WTC11 (cell line): ENCODE measurements around the gene RHPN2. TPM values are rescaled to one million over a fixed set of nuclear protein-coding genes. Genes with fewer than 3 reads are reported as not detected.

Experiments
- ATAC-seq: fragments of 200-7000 bp; cut with Tn5 transposase; 2 replicates; pipeline ENCODE4 v1.10.0; 2021; ENCODE audit warnings: mild to moderate bottlenecking, moderate library complexity
- CTCF ChIA-PET: fragments of 300-600 bp; sonication (Branson Sonifier 250); formaldehyde crosslinking; loops from one replicate; lab custom pipeline; 2021; ENCODE audit warnings: antibody characterized with exemption; lab: Charles Lee
- POLR2A ChIA-PET: fragments of 350-600 bp; sonication (Branson Sonifier 250); formaldehyde crosslinking; loops from one replicate; lab custom pipeline; 2021; ENCODE audit warnings: antibody characterized with exemption; lab: Charles Lee
- DNase-seq: peaks from one replicate; pipeline ENCODE4 v3.0.0; 2021; ENCODE audit warnings: low spot score
- H3K27ac Mint-ChIP-seq: 2 replicates; pipeline ENCODE4 v1.8.0; 2021; ENCODE audit warnings: mixed read lengths
- H3K27me3 Mint-ChIP-seq: 2 replicates; pipeline ENCODE4 v1.8.0; 2021; ENCODE audit warnings: low read depth, mild to moderate bottlenecking, moderate library complexity, mixed read lengths
- H3K36me3 Mint-ChIP-seq: 2 replicates; pipeline ENCODE4 v1.8.0; 2021; ENCODE audit warnings: mixed read lengths
- H3K4me1 Mint-ChIP-seq: 2 replicates; pipeline ENCODE4 v1.8.0; 2022; ENCODE audit warnings: mixed read lengths
- H3K4me3 Mint-ChIP-seq: 2 replicates; pipeline ENCODE4 v1.8.0; 2021; ENCODE audit warnings: mild to moderate bottlenecking, moderate library complexity, mixed read lengths
- H3K9me3 Mint-ChIP-seq: 2 replicates; pipeline ENCODE4 v1.8.0; 2021; ENCODE audit warnings: mixed read lengths
- CDX4 ChIP-seq: fragments of 250-450 bp; sonication (Bioruptor Pico); IDR thresholded peaks from 2 replicates; pipeline ENCODE4 v1.9.0; 2021; ENCODE audit warnings: moderate library complexity, mild to moderate bottlenecking, inconsistent platforms, borderline replicate concordance
- FOXJ3 ChIP-seq: sonication (generic); formaldehyde crosslinking; IDR thresholded peaks from 2 replicates; pipeline ENCODE4 v1.9.0; 2021; ENCODE audit warnings: missing genetic modification reagents, mild to moderate bottlenecking, borderline replicate concordance
- GABPB1 ChIP-seq: sonication (generic); formaldehyde crosslinking; IDR thresholded peaks from 2 replicates; pipeline ENCODE4 v1.8.1; 2023; ENCODE audit warnings: mild to moderate bottlenecking, missing genetic modification reagents
- JUN ChIP-seq: sonication (generic); formaldehyde crosslinking; IDR thresholded peaks from 2 replicates; pipeline ENCODE4 v1.8.0; 2023; ENCODE audit warnings: mild to moderate bottlenecking, missing genetic modification reagents
- MXD4 ChIP-seq: fragments of 250-450 bp; sonication (Bioruptor Pico); IDR thresholded peaks from 2 replicates; pipeline ENCODE4 v1.8.0; 2021; ENCODE audit warnings: mild to moderate bottlenecking, moderate library complexity, borderline replicate concordance
- NFYB ChIP-seq: sonication (generic); formaldehyde crosslinking; conservative IDR thresholded peaks from 2 replicates; pipeline ENCODE4 v1.8.0; 2022; ENCODE audit warnings: low read depth, missing genetic modification reagents
- OVOL2 ChIP-seq: fragments of 250-450 bp; sonication (Bioruptor Pico); IDR thresholded peaks from 2 replicates; pipeline ENCODE4 v1.9.0; 2021; ENCODE audit warnings: mild to moderate bottlenecking, borderline replicate concordance
- RELA ChIP-seq: sonication (generic); formaldehyde crosslinking; IDR thresholded peaks from 2 replicates; pipeline ENCODE4 v1.8.1; 2022; ENCODE audit warnings: missing genetic modification reagents, mild to moderate bottlenecking, borderline replicate concordance
- TP53 ChIP-seq: sonication (generic); formaldehyde crosslinking; IDR thresholded peaks from 2 replicates; pipeline ENCODE4 v1.8.1; 2023; ENCODE audit warnings: mild to moderate bottlenecking, missing genetic modification reagents
- ZSCAN18 ChIP-seq: fragments of 250-450 bp; sonication (Bioruptor Pico); IDR thresholded peaks from 2 replicates; pipeline ENCODE4 v2.1.2; 2022; ENCODE audit warnings: mild to moderate bottlenecking, moderate library complexity
- total RNA-seq: library from RNA; stranded (reverse); gene quantifications from 3 replicates; pipeline ENCODE4 v1.2.3, GENCODE V29; 2021
- TF ChIP-seq, protein P1 (sequence below): sonication (generic); formaldehyde crosslinking; conservative IDR thresholded peaks from 2 replicates; pipeline ENCODE4 v1.8.1; 2023; ENCODE audit warnings: mild to moderate bottlenecking, low read depth, missing genetic modification reagents, moderate library complexity
- TF ChIP-seq, protein P2 (sequence below): sonication (generic); formaldehyde crosslinking; IDR thresholded peaks from 2 replicates; pipeline ENCODE4 v1.8.1; 2022; ENCODE audit warnings: mild to moderate bottlenecking, moderate library complexity, missing genetic modification reagents
- TF ChIP-seq, protein P3 (sequence below): sonication (generic); formaldehyde crosslinking; IDR thresholded peaks from 2 replicates; pipeline ENCODE4 v1.8.1; 2022; ENCODE audit warnings: missing genetic modification reagents, borderline replicate concordance
- TF ChIP-seq, protein P4 (sequence below): fragments of 250-450 bp; sonication (Bioruptor Pico); IDR thresholded peaks from 2 replicates; pipeline ENCODE4 v1.9.0; 2021; ENCODE audit warnings: mild to moderate bottlenecking
- TF ChIP-seq, protein P5 (sequence below): sonication (generic); formaldehyde crosslinking; IDR thresholded peaks from 2 replicates; pipeline ENCODE4 v1.8.0; 2022; ENCODE audit warnings: missing genetic modification reagents

RHPN2 gene
- total RNA-seq, 1 experiment from 2014 or later, result 21.1 TPM

DNA sequence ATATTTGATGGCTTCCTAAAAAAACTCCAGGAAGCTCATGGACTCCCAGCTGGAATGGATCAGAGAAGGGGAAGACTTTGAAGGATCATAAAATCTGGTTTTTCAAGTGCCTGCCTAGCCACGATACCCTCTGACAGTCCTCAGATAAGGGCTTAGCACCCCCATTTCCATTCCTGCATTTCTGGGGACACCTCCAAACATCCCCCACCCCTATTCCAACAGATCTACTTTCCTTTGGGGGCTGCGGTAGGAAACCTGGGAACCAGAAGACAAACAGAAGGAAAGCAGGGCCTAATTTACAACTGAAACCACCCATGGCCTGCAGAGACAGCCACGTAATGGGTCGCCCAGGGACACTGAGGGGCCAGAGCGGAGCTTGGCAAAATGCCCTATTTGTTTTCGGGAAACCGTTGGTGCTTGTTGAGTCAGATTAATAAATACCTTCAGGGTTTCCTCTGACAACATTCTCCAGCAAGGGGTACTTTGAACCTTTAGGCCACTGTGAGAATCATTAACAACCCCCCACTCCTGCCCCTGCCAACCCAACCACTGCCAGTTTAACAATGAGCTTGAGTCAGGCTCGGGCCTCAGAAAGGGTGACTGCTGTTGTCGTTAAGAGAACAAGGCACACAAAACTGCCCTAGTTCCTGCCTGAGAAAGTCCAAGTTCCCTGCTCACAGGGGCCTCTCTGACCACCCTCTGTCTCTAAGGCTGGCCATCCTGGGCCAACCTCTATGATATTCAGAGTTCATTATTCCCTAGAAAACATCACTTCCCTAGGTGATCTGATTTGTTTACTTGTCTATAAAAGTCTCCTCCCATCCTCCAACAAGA is 23.5 kb downstream of the RHPN2 start:
- no peaks in the 10 kb centered on the region for H3K27me3 Mint-ChIP-seq
- H3K4me3 Mint-ChIP-seq, result no peak overlapping the region
- DNase-seq (no peak), ATAC-seq (no peak)
- POLR2A ChIA-PET, result interaction anchor here (1.0 kb wide), 1 partner anchor 11 kb away, joined by 6 read pairs; no protein-coding TSS in a partner anchor
- CTCF ChIA-PET, result interaction anchor here (1.6 kb wide), 1 partner anchor 19 kb away, joined by 5 read pairs; no protein-coding TSS in a partner anchor
- peak overlapping the region; percentile 73 for H3K27ac Mint-ChIP-seq
- peaks cover 12% of the 10 kb centered on the region for H3K4me1 Mint-ChIP-seq
- peaks cover 8% of the 10 kb centered on the region for H3K9me3 Mint-ChIP-seq
- peaks cover 21% of the 10 kb centered on the region for H3K36me3 Mint-ChIP-seq
- peak; percentile 80 for TF ChIP-seq GABPB1
- TF ChIP-seq, protein P1, sequence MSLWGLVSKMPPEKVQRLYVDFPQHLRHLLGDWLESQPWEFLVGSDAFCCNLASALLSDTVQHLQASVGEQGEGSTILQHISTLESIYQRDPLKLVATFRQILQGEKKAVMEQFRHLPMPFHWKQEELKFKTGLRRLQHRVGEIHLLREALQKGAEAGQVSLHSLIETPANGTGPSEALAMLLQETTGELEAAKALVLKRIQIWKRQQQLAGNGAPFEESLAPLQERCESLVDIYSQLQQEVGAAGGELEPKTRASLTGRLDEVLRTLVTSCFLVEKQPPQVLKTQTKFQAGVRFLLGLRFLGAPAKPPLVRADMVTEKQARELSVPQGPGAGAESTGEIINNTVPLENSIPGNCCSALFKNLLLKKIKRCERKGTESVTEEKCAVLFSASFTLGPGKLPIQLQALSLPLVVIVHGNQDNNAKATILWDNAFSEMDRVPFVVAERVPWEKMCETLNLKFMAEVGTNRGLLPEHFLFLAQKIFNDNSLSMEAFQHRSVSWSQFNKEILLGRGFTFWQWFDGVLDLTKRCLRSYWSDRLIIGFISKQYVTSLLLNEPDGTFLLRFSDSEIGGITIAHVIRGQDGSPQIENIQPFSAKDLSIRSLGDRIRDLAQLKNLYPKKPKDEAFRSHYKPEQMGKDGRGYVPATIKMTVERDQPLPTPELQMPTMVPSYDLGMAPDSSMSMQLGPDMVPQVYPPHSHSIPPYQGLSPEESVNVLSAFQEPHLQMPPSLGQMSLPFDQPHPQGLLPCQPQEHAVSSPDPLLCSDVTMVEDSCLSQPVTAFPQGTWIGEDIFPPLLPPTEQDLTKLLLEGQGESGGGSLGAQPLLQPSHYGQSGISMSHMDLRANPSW (CRISPR knock-in tag), result no peak

DNA sequence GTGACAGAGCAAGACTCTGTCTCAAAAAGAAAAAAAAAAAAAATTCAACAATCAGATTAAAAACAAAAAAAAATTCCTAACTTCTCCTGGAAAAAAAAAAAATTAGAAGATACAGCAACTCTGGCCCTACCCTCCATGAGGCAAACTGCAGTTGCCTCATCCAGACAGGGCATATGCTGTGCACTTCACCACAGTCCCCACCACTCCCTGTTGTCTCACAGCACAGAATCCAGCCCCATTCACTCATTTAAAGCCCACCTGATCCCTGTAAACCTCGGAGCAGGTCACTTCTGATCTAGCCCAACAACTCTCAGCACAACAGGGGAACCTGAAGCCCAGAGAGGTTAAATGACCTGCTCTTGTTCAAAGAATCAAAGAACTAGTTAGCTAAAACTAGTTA is 24.9 kb downstream of the RHPN2 start:
- Mint-ChIP-seq H3K4me3 (no peak overlapping the region), H3K27me3 (no peaks in the 10 kb centered on the region), H3K36me3 (peaks cover 27% of the 10 kb centered on the region), H3K9me3 (peaks cover 8% of the 10 kb centered on the region), H3K27ac (peak overlapping the region; percentile 1; the same call in 1 of the 2 replicates), H3K4me1 (peaks cover 12% of the 10 kb centered on the region)
- ATAC-seq (no peak), DNase-seq (no peak)
- CTCF ChIA-PET, result interaction anchor here (0.6 to 0.7 kb wide), 2 partner anchors 43 to 323 kb away, joined by 3 to 4 read pairs; no protein-coding TSS in a partner anchor
- POLR2A ChIA-PET, result no interaction called here
- TF ChIP-seq NFYB (CRISPR knock-in tag), result no peak
- TF ChIP-seq, protein P2, sequence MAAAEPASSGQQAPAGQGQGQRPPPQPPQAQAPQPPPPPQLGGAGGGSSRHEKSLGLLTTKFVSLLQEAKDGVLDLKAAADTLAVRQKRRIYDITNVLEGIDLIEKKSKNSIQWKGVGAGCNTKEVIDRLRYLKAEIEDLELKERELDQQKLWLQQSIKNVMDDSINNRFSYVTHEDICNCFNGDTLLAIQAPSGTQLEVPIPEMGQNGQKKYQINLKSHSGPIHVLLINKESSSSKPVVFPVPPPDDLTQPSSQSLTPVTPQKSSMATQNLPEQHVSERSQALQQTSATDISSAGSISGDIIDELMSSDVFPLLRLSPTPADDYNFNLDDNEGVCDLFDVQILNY, result no peak
- TF ChIP-seq, protein P3, sequence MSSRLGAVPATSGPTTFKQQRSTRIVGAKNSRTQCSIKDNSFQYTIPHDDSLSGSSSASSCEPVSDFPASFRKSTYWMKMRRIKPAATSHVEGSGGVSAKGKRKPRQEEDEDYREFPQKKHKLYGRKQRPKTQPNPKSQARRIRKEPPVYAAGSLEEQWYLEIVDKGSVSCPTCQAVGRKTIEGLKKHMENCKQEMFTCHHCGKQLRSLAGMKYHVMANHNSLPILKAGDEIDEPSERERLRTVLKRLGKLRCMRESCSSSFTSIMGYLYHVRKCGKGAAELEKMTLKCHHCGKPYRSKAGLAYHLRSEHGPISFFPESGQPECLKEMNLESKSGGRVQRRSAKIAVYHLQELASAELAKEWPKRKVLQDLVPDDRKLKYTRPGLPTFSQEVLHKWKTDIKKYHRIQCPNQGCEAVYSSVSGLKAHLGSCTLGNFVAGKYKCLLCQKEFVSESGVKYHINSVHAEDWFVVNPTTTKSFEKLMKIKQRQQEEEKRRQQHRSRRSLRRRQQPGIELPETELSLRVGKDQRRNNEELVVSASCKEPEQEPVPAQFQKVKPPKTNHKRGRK, result no peak
- TF ChIP-seq MXD4, result no peak
- no peak for TF ChIP-seq OVOL2 (CRISPR knock-in tag)
- TF ChIP-seq, protein P1 (CRISPR knock-in tag), result no peak
- no peak for TF ChIP-seq FOXJ3 (CRISPR knock-in tag)
- TF ChIP-seq, protein P4, sequence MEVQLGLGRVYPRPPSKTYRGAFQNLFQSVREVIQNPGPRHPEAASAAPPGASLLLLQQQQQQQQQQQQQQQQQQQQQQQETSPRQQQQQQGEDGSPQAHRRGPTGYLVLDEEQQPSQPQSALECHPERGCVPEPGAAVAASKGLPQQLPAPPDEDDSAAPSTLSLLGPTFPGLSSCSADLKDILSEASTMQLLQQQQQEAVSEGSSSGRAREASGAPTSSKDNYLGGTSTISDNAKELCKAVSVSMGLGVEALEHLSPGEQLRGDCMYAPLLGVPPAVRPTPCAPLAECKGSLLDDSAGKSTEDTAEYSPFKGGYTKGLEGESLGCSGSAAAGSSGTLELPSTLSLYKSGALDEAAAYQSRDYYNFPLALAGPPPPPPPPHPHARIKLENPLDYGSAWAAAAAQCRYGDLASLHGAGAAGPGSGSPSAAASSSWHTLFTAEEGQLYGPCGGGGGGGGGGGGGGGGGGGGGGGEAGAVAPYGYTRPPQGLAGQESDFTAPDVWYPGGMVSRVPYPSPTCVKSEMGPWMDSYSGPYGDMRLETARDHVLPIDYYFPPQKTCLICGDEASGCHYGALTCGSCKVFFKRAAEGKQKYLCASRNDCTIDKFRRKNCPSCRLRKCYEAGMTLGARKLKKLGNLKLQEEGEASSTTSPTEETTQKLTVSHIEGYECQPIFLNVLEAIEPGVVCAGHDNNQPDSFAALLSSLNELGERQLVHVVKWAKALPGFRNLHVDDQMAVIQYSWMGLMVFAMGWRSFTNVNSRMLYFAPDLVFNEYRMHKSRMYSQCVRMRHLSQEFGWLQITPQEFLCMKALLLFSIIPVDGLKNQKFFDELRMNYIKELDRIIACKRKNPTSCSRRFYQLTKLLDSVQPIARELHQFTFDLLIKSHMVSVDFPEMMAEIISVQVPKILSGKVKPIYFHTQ (CRISPR knock-in tag), result no peak
- TF ChIP-seq TP53 (CRISPR knock-in tag), result no peak
- TF ChIP-seq ZSCAN18, result no peak
- no peak for TF ChIP-seq RELA (CRISPR knock-in tag)
- TF ChIP-seq, protein P5, sequence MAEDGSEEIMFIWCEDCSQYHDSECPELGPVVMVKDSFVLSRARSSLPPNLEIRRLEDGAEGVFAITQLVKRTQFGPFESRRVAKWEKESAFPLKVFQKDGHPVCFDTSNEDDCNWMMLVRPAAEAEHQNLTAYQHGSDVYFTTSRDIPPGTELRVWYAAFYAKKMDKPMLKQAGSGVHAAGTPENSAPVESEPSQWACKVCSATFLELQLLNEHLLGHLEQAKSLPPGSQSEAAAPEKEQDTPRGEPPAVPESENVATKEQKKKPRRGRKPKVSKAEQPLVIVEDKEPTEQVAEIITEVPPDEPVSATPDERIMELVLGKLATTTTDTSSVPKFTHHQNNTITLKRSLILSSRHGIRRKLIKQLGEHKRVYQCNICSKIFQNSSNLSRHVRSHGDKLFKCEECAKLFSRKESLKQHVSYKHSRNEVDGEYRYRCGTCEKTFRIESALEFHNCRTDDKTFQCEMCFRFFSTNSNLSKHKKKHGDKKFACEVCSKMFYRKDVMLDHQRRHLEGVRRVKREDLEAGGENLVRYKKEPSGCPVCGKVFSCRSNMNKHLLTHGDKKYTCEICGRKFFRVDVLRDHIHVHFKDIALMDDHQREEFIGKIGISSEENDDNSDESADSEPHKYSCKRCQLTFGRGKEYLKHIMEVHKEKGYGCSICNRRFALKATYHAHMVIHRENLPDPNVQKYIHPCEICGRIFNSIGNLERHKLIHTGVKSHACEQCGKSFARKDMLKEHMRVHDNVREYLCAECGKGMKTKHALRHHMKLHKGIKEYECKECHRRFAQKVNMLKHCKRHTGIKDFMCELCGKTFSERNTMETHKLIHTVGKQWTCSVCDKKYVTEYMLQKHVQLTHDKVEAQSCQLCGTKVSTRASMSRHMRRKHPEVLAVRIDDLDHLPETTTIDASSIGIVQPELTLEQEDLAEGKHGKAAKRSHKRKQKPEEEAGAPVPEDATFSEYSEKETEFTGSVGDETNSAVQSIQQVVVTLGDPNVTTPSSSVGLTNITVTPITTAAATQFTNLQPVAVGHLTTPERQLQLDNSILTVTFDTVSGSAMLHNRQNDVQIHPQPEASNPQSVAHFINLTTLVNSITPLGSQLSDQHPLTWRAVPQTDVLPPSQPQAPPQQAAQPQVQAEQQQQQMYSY (CRISPR knock-in tag), result no peak
- TF ChIP-seq JUN (CRISPR knock-in tag), result no peak
- no peak for TF ChIP-seq CDX4
